AG09309 (cell line): ENCODE data around the gene GJD3.

Source experiments
- DNase-seq: peaks from one replicate; pipeline ENCODE4 v3.0.0-alpha.2; 2010; ENCODE audit warnings: low read depth
- H3K4me3 ChIP-seq: 2 replicates; pipeline ENCODE4 v1.5.1; 2011; ENCODE audit warnings: mild to moderate bottlenecking, low read depth, low read length, moderate library complexity; ENCODE audit not compliant: control insufficient read depth
- TF ChIP-seq, protein P1 (sequence below): IDR thresholded peaks from 2 replicates; pipeline ENCODE4 v1.5.1; 2011; ENCODE audit warnings: mild to moderate bottlenecking, low read depth, low read length, inconsistent platforms; ENCODE audit not compliant: insufficient read depth, control insufficient read depth; ENCODE audit errors: missing control alignments

Gene GJD3

GRCh38 chr17:40327735-40328385 is 36.7 kb downstream of the GJD3 start:
- no peak overlapping the region for H3K4me3 ChIP-seq
- TF ChIP-seq, protein P1, sequence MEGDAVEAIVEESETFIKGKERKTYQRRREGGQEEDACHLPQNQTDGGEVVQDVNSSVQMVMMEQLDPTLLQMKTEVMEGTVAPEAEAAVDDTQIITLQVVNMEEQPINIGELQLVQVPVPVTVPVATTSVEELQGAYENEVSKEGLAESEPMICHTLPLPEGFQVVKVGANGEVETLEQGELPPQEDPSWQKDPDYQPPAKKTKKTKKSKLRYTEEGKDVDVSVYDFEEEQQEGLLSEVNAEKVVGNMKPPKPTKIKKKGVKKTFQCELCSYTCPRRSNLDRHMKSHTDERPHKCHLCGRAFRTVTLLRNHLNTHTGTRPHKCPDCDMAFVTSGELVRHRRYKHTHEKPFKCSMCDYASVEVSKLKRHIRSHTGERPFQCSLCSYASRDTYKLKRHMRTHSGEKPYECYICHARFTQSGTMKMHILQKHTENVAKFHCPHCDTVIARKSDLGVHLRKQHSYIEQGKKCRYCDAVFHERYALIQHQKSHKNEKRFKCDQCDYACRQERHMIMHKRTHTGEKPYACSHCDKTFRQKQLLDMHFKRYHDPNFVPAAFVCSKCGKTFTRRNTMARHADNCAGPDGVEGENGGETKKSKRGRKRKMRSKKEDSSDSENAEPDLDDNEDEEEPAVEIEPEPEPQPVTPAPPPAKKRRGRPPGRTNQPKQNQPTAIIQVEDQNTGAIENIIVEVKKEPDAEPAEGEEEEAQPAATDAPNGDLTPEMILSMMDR, result no peak
- no peak for DNase-seq

DNA sequence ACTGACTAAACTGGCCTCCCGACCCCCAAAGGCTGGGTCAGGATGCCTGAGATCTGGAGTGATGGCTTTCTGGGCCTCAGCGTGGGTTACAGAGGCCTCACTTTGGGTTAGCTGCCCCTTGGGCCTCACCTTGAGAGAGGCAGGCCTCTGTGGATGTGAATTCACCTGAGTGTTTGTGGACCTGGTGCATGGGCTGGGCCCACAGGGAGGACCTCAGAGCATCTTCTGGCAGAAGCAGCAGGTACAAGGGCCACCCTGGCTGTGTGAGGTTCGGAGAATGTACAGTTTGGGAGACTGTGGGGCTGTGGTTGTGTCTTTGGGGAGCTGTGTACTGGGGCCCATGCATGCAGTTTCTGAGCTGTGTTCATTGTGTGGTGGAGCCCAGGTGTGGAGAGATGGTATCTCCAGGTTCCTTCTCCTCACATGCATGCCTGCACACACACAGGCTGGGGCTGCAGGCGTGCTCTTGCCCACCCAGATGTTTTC is 37.2 kb downstream of the GJD3 start:
- TF ChIP-seq, protein P1, result no peak
- no peak overlapping the region for H3K4me3 ChIP-seq
- DNase-seq, result no peak

DNA sequence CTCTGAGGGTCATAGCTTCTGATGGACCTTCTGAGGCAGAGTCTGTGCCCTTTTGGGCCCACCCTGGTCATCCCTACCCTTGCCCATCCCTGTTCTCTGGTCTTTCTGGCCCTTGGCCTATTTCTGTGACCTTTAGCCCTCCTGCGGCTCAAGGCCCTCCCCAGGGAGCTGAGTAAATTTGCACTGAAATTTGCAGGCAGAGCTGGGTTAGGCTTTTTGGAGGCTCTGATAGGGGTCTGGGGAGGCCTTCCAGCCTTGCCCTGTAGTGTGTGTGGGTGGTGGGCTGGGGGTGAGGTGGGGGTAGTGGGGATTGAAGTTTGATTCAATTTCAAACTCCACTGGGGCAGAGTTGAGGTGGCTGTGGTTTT is 37.7 kb downstream of the GJD3 start:
- TF ChIP-seq, protein P1, result no peak

DNA sequence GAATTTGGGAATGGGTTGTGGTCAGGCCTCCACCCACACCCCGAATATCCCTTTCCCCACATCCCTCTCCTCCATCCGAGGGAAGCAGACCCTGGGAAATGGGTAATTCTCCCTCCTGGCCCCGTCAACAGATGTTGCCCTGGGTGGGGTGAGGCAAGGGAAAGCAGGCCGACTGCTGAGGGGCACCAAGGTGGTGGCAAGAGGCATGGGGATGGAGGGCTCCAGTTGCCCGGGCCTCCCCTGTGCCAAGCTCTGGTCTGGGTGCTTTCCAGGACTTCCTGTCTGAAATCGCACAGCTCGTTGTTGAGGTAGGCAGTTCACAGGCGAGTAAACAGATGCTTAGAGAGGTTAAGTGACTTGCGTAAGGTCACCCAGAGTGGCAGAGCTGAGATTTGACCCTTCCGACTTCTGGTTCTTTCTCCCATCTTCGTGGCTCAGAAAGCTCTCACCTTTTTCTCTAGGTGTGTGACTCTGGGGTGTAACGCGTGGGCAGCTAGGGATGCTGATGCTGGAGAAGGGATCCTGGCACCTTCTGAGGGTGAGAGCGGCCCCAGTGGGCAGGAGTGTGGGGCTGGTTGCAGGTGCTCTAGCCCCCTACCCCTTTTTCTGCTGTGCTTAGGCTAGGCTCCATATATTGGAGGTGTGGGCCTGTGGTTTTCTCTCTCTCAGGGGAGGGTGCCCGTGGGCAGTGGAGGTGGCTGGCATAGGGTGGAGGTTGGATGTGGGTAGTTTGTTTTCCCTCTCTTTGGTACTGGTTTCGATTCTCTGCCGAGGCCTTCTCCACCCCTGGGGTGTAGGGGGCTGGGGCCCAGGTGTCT is 38.3 kb downstream of the GJD3 start:
- TF ChIP-seq, protein P1, result no peak
- H3K4me3 ChIP-seq, result no peak overlapping the region
- no peak for DNase-seq

More for the DNA sequence above, 37.7 kb downstream of the GJD3 start:
- H3K4me3 ChIP-seq, result no peak overlapping the region
- no peak for DNase-seq

DNA sequence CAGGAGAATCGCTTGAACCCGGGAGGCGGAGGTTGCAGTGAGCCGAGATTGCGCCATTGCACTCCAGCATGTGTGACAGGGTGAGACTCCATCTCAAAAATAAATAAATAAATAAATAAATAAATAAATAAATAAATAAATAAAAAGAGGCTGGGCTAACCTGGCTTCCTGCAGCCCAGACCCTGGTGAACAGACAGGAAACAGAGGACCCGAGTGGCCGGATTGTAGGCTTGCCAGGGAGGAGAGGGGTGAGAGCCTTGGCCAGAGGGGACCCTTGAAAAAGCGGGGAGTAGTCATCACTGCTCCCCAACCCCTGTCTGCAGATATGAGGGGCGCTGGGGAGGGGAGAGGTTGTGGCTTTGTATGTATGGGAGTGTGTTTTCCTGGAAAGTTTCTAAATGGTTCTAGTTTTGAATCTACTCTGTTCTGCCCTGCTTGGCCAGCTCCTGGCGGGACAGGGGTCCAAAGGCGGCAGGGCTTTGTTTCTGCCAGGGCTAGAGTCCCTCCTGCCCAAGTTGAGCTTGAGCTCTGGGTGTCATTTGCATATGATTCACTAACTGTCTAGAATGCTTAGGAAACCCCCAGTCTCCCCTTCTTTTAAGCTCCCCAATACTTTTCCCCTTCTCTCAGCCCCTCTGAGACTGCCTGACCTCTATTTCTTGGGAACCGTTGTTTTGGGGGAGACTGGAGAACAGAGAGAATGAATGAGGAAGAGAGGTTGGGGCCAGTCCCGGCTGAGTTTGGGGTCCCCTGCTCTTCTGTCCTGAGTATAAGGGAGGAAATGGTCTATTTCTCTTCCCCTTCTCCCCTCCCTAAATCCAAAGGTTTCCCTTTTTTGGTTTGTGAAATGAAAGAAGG is 39.2 kb downstream of the GJD3 start:
- TF ChIP-seq, protein P1, result no peak
- DNase-seq, result no peak
- no peak overlapping the region for H3K4me3 ChIP-seq
